ENCODE measurements around the gene GPBP1.
"Not testable (repeated sequence)": the region's sequence is repeated elsewhere in the genome, so short reads cannot be mapped to it uniquely, and the experiment has no call there.

GPBP1 gene, protein sequence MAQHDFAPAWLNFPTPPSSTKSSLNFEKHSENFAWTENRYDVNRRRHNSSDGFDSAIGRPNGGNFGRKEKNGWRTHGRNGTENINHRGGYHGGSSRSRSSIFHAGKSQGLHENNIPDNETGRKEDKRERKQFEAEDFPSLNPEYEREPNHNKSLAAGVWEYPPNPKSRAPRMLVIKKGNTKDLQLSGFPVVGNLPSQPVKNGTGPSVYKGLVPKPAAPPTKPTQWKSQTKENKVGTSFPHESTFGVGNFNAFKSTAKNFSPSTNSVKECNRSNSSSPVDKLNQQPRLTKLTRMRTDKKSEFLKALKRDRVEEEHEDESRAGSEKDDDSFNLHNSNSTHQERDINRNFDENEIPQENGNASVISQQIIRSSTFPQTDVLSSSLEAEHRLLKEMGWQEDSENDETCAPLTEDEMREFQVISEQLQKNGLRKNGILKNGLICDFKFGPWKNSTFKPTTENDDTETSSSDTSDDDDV

DNA sequence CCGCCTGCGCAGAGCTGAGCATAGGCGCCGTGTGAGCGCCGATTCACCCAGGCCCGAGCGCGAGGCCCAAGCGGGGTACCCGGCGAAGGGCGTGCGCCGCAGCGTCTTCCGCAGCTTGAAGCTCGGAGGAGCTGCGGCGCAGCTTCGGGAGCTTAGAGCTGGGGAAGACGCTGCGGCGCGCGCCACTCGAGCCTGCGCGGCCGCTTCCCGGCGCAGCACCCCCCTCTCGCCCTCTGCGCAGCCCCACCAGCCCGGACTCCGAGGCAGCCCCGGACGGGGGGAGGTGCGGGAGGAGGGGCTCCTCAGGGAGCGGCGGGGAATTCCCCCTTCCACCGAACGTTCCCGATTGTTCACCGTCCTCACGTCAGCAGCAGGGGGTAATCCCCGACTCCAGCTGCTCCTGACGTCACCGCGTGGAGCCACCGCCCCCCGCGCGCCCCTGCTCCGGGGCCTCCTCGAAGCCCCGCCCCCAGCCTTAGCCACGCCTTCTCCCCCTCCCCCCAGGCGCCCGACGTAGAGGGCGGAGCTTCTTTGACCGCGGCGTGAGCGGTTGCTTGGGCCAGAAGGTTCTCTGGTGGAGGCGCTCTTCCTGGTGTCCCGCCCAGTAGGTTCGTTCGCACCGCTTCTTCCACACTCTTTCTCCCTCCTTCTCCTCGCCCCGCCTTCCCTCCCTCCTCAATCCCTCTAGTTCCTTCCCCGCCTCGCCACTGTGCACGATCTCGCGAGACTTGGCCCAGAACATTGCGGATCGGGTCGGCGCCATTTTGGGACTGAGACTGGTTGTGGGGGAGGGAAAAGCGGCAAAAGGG lies at the start of gene GPBP1:
GPBP1 (plus strand) TSS at position 741 of the 809 bp plus-strand sequence. CDS start 40,072 bp downstream, outside the sequence.
- DNase-seq = peak; percentile 93

DNA sequence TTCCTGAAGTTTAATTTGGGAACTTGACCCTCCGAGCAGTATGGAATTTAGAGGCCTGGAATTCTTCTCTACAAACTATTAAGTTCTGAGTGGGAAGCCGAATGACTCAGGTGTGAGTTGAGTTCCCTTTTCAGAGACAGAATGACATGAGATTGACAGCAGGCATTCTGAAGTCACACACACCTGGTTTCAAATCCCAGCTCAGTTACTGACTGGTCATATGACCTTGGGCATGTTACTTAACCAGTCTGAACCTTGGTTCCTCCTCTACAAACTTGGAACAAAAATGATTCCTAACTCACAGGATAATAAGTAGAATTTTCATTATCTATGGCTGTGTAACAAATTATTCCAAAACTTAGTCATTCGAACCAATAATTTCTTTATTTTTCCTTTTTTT lies 45.5 kb upstream of the GPBP1 start:
- DNase-seq = no peak

DNA sequence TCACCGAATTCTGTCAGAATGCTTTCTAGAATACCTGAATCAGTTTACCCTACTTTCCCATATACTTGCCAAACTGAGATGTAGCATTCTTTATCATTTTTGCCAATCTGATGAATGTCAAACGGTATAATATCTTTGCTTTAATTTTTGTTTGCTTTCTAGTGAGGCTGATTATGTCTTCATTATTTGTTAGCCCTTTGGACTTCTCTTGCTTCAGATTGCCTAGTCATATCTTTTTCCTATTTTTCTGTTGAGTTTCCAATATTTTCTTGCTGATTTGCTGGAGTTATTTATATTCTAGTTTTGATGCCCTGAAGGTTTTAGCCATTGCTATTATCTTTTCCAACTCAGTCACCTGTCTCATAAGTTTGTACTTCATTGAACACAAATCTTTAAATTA lies 40.3 kb upstream of the GPBP1 start:
- DNase-seq = no peak

DNA sequence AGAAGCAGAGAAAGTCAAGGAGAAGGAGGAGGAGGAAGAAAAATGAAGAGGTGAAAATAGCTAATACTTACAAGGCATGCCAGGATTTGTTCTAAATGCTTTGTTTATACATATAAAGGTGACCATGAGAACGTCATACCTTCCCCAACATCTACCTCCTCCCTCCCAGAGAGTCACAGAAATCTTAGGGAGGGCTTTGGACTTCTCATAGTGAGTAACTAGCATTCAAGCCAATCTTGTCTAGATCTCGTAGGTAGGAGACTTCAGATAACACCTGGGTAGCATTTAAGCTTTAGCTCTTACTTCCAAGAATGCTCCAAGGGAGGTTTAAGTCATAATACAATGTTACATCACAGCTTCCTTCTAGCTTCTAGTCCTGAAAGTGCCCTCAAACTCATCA lies 36.5 kb upstream of the GPBP1 start:
- DNase-seq = no peak

DNA sequence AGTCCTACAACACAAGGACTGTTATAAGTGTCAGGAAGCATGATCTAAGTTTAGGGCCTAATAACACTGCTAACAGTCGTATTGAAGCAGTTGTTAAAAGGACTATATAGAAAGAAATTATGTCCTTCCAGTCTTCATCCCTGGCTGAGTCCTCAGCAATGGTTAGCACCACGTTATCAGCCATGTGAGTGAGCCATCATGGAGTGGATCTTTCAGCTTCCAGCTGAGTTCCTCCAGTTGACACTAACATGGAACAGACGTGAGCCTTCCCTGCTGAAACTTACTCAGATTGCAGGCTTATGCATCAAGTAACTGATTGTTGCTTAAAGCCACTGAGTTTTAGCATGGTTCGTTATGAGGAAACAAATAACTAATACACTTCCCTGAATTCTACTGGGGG lies 21.5 kb upstream of the GPBP1 start:
- DNase-seq = no peak

DNA sequence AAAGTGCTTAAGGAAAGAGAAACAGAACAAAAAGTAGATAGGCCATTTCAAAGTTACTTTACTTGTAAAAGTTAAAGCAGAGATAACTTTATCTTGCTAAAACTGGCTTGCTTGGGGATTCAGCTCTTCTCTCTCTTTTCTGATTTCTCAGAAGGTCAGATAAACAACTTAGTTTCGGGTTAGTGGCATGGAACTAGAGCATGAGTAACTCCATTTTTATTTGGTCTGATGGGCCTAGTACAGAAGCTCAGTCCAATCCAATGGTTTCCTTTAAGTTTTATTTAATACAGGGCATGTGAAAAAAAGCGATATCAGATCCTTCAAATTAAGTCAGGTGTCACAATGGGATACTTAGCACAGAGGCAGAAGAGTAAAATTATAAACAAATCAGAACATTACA lies 18.8 kb upstream of the GPBP1 start:
- DNase-seq = no peak

DNA sequence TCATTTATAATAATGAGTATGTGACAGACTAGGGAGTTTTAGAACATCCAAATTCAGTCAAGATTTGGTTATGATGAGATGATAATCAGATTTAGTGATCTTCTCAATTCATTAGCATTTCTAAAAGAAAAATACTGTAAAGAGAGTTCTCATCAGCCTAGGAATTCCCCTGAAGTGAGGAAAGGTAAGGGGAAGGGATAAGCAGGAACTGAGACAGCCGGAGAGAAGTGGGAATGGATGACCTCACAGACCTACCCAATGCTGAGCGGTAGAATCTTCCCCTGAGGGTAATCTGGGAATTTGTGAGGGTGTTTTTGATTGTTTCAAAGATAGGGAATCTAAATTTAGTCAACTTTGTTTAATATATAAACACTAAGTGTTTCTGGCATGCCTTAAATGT lies 16.7 kb upstream of the GPBP1 start:
- DNase-seq = no peak

DNA sequence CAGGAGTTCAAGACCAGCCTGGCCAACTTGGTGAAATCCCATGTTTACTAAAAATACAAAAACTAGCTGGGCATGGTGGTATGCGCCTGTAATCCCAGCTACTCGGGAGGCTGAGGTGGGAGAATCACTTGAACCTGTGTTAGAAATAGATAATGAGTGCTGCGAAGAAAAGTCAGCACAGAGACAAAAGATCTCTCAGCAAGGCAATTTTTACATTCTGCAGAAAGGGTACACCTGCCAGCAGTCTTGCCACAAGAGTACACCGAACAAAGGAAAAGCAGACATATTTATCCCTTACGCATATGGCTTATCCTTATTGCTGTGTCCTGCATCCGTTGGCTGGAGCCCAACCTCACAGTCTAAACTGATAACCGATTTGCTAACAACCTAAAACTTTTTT lies 16.2 kb upstream of the GPBP1 start:
- DNase-seq = no peak

DNA sequence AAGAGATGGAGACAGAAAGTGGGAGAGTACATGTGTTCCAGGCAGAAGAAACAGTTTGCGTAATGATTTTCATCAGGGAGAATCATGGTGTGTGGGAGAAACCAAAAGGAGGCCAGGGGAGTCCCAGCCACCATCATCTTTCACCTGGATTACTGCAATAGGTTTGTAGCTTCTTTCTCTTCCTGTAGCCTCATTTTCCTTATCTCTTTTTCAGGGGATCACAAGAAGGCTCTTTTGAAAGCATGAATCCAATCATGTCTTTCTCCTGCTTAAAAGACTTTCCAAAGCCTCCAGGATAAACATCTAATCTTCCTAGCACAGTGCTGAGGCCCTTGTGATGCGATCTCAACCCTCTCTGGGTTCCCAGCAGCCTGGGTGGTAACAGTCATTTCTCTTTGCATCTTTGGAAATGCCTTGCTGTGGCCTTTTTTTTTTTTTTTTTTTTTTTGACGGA lies 10.3 kb upstream of the GPBP1 start:
- no peak for DNase-seq

DNA sequence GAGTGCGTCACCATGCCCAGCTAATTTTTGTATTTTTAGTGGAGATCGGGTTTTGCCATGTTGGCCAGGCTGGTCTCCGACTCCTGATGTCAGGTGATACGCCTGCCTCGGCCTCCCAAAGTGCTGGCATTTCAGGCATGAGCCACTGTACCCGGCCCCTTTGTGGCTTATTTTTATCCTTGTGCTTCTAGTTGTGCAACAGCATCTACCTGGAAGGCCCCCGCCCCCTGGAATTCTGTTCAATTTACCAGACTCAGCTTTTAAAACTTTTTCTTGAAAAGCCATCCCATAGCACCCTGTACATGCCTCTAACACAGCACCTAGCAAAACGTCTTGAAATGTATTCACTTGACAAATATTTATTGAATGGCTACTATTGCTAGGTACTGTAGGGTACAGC lies 9.7 kb upstream of the GPBP1 start:
- no peak for DNase-seq

DNA sequence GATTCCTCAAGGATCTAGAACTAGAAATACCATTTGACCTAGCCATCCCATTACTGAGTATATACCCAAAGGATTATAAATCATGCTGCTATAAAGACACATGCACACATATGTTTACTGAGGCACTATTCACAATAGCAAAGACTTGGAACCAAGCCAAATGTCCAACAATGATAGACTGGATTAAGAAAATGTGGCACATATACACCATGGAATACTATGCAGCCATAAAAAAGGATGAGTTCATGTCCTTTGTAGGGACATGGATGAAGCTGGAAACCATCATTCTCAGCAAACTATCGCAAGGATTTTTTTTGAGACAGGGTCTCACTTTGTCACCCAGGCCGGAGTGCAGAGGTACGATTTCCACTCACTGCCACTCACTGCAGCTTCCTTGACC lies 8.7 kb upstream of the GPBP1 start:
- not testable (repeated sequence) for DNase-seq

DNA sequence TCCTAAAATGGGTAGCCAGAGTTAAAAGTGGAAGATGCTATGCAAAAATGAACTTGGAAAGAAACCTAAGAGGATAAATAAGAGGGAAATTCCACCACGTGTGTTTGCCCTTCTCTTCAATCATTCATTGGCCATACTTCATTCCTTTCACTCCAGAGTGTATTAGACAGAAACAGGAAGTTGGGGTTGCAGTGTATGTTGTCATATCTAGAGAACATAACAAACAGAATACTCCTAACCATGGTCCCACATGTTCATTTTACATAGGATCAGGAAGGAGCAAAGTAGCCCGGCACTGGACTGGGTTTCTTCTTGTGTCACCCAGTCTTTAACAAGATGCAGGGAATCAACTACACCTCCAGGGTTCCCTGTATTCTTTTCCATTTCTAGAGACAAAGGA lies 7.6 kb upstream of the GPBP1 start:
- no peak for DNase-seq

DNA sequence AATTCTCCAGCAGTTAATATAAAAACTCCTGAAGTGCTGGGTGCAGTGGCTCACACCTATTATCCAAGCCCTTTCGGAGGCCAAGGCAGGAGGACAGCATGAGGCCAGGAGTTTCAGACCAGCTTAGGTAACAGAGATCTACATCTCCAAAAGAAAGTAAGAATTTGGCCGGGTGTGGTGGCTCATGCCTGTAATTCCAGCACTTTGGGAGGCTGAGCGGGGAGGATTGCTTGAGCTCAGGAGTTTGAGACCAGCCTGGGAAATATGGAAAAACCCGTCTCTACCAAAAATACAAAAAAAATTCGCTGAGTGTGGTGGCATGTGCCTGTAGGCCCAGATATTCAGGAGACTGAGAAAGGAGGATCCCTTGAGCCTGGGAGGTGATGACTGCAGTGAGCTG lies 6.7 kb upstream of the GPBP1 start:
- no peak for DNase-seq

DNA sequence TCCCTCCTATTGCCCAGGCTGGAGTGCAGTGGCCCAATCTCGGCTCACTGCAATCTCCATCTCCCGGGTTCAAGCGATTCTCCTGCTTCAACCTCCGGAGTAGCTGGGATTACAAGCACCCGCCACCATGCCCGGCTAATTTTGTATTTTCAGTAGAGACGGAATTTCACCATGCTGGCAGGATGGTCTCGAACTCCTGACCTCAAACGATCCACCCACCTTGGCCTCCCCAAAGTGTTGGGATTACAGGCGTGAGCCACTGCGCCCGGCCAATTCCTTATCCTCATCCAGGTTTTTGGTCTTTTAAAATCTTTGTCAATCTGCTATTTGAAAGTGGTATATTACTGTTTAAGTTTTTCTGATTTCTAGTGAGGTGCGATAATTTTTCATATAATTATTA lies 3.7 kb upstream of the GPBP1 start:
- DNase-seq = not testable (repeated sequence)

DNA sequence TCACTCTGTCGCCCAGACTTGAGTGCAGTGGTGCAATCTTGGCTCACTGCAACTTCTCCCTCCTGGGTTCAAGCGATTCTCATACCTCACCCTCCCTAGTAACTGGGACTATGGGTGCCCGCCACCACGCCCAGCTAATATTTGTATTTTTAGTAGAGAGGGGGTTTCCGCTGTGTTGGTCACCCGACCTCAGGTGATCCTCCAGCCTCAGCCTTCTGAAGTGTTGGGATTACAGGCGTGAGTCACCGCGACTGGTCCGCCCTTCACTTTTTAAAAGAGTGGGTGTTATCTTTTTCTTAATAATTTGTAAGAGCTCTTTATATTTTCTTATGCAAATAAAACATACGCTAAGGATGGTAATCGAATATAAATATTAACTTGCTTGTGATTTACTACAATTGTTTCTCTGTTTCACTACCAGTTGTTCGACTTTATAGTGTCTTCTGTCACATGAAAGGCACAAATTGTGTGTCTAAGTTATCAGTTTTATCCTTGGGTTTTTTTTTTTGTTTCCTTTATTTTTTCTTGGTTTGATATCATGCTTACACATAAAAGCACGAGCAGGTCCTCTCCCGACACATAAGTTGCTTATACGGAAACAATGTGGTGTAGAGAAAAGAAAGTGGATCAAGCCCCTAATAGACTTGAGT lies 1.9 kb upstream of the GPBP1 start:
- DNase-seq = no peak

DNA sequence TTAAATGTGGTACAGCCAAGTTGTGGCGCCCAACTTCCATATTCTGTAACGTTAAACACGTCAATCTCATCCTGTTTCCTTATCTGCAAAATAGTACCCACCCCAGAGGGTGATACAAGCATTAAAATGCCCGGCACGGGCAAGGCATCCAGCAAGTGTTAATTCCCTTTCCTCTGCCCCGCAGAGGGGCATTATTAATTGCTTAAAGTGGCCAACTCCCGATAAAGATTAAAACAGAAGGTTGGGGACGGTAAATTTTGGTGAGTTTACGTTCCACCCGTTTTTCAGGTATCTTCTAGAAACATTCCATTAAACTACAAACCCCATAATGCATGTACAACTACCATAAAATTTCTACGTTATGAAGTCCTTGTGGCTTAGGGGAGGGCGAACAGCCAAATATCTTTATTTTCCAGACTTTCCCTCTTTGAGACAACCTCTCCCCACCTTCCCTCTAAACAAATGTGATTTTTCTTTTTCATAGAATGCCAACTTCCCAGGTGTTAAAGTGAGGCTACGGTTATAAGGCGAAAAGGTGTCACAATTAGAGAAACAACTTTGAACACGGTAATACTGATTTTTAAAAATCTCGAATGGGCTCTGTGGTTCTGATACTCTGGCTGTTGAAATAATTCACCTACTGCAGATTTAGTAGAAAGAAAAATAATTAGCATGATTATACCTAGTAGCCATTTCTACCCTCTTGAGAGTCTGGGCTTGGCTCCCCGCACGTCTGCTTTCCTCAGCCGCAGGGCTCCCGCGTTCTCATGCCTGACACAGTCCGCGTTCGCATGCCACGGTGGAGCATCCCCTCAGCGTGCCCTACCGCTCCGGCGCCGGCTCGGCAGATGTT lies 1.2 kb upstream of the GPBP1 start:
- no peak for DNase-seq

DNA sequence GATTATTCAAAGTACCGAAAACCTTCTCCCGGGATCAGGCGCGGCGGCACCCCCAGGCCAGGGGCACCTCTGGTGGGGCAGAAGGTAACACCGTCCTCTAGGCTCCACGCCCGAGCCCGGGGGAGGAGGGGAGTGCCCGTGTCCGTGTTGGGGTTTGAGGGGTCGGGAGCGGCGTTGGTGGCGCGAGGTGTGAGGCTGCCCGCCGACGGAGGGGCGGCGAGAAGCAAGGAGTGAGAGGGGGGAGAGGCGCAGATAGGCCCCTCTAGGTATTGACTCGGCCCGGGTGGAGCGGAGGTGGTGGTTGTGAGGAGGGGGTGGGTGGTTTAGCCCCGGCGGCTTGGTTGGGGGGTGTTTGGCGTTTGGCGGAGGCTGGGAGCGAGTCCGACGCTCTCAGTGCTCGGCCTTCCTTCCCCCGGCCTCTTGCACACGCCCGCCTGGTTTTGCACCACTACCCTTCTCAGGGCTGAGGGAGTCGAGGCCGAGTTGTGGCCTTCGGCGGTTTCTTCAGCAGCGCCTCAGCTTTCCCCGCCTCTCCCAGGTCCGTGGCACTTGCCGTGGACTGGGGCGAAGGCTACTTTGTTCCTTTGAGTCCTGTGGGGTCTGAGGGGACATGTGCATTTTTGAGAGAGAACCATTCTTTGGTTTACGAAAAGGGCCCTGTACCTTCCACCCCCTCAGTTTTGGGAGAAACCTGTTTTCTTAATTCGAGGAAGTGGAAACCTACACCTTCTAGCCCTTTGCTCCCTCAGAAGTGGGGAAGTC lies 450 bp downstream of the GPBP1 start:
- peak; percentile 25 for DNase-seq

DNA sequence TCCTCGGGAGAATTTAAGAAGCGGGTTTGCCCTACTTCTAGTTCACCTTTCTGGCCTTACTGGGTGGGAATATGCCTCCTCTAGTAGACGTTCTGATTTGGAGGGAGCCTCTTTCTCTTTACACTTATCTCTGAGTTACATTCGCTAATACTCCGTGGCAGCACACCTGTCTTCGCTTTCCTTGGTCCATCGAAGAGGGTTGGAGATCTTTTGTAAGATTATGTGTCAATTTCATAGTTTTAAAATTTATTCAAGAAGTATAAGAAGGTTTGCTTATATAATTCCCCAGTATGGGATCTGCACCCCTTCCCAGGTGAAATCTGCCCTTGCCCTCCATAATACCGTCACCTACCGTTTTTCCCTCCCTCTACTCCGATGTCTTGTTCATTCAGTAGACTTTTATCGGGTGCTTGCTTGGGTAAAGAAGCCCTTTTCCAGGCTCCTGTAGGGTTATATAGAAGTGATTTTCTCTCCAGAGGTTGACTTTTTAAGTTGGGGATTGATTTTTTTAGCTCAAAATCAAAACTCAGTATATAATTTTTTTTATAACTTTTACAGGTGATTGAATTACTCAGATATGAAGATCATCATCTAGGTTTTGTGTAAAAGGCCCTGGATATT lies 1.1 kb downstream of the GPBP1 start:
- no peak for DNase-seq

DNA sequence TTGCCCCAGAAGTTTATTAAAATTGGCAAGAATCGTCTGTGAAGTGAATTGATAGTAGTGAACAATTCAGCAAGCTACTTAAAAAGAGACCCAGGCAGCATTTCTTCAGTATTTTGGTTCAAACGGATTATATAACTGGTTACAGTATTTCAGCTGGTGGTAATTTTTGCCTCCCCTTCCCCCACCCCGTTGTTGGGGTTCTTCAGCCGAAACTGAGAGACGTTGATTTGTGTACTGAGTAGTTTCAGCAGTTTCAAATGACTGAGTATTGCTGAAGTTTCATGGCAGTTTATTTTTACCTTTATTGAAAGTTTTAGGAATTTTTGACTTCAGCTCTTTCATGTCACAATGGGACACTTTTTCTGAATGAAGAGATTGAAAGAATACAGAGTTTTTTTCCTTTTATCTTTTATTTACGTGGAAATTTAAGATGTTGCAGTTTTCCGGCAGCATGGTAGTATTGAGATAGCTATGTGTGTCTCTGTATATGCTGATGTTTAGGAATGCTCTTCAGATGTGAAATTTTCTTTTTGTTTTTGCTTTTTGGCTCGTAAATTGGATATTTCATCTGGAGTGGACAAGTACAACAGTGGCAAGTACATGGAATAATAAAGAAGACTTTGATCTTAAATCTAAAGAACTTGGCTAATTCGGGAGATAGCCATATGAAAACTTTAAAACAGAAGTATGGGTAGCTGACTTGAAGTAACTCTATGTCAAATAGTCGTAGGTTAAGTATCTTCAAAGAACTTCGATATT lies 1.9 kb downstream of the GPBP1 start:
- no peak for DNase-seq

DNA sequence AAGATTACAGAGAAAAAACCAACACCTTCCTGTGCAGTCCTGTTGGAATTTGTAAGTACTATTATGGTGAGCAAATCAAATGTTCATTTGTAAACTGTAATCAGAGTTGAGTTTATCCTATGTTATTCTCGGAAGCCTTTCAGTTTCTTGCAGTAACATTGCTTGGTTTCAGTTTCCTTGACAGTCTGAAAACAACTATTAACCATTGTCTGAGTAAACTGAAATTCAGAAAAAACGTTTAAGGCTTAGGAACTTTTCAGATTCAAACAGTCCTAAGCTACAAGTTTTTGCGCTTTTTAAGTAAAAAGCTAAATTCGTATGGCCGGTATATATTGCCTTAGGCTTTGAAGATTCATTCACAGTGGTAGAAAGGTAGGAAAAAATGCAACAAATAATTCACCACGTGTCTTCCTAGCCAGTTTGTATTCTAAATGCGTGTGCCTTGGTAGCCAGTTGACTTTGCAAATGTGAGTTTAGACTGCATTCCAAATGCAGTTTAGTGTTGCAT lies 2.5 kb downstream of the GPBP1 start:
- DNase-seq = no peak

Data from NCI-H1694 treated with DMSO at 0.1 percent for 48 hours (cell line).